ENCODE measurements around the gene FBLN1.

DNA sequence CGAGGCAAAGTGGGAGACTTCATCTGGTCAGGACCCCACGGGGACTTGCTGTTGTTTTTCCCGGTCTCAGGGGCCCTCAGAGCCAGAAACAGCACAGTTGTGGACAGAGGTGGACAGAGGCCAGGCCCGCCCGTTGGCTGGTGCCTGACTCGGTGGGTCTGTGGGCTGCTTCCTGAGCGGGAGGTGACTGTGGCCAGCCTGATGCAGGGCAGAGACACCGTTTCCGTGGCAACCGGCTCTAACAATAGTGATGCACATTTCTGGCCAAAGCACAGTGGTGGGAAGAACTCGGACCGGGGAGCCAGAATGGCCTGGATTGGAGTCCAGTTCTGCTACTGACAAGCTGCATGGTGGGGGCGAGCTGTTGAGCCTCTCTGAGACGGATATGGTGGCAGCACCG lies 110.3 kb downstream of the FBLN1 start:
- TF ChIP-seq CTCF (IDR thresholded peaks at IDR 0.05; ENCODE audit: insufficient read depth, low read length, poor library complexity, severe bottlenecking) = no peak
- TF ChIP-seq EZH2phosphoT487 (conservative IDR thresholded peaks at IDR 0.05; ENCODE audit: low read length) = no peak
